Retinal pigment epithelial cell (primary cell): ENCODE data around the gene TMEM232.

ENCODE experiments used
- DNase-seq: peaks from one replicate; pipeline ENCODE4 v3.0.0-alpha.2; 2010; ENCODE audit warnings: low read depth
- H3K4me3 ChIP-seq: 2 replicates; pipeline ENCODE4 v1.5.1; 2011; ENCODE audit warnings: mild to moderate bottlenecking, low read length, control low read depth, moderate library complexity
- TF ChIP-seq, protein P1 (sequence below): conservative IDR thresholded peaks from 2 replicates; pipeline ENCODE4 v1.5.1; 2011; ENCODE audit warnings: low read depth, low read length, control low read depth, inconsistent platforms

Gene TMEM232

DNA sequence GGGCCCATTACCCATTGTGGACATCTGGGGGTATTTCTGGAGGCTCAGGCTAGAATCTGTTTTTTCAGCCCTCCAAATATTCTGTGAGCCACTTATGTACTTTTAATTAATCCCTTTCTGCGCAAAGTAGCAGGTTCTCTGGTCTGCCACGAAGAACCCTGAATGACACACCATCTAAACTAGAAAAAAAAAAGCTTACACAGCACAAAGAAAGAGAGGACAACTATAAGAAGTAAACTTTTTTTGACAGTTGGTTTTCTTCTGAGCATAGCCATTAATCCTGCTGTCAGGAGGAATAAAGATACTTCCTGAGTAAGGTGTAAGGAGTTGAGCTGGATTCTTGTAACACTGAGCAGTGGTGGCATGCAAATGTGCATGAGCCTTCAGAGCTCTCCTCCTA lies 327.5 kb downstream of the TMEM232 start:
- no peak overlapping the region for H3K4me3 ChIP-seq
- TF ChIP-seq, protein P1, sequence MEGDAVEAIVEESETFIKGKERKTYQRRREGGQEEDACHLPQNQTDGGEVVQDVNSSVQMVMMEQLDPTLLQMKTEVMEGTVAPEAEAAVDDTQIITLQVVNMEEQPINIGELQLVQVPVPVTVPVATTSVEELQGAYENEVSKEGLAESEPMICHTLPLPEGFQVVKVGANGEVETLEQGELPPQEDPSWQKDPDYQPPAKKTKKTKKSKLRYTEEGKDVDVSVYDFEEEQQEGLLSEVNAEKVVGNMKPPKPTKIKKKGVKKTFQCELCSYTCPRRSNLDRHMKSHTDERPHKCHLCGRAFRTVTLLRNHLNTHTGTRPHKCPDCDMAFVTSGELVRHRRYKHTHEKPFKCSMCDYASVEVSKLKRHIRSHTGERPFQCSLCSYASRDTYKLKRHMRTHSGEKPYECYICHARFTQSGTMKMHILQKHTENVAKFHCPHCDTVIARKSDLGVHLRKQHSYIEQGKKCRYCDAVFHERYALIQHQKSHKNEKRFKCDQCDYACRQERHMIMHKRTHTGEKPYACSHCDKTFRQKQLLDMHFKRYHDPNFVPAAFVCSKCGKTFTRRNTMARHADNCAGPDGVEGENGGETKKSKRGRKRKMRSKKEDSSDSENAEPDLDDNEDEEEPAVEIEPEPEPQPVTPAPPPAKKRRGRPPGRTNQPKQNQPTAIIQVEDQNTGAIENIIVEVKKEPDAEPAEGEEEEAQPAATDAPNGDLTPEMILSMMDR = no peak
- peak; percentile 36 for DNase-seq

GRCh38 chr5:110397281-110397680 lies 329.2 kb downstream of the TMEM232 start:
- no peak overlapping the region for H3K4me3 ChIP-seq
- DNase-seq = no peak
- TF ChIP-seq, protein P1 = no peak

DNA sequence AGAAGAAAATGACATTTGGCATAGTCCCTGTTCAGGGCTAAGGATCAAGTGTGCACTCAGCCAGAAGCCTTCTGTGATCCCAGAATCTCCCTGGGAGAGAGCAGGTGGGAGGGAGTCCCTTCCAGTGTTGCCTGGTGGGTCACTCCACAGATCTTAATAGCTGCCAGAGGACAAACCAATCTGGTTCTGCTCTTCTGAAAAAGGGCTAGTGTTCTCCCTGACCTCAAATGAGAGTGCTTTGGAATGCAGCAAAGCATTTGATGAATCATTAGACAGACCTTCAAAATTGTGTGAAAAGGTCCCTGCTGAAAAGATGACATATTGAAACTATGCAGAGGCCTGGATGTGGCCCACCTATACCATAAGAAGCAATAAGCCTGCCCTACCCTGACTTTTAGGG lies 339.7 kb downstream of the TMEM232 start:
- TF ChIP-seq, protein P1 = no peak
- H3K4me3 ChIP-seq = no peak overlapping the region
- DNase-seq = peak; percentile 60

DNA sequence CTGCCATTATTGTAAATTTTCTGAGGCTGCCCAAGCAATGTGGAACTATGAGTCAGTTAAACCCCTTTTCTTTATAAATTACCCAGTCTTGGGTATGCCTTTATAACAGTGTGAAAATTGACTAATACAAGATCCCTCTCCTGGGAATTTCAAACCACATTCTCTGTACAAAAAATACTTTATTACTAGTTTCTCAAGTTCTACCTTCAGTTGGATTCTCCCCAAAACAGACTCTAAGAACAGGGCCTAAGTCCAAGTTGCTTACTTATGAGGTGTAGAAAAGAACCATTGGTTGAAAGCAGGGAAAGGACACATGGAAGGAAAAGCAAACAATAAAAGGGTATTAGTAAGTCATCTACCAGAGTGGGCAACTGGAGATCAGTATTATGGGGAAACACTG lies 343.2 kb downstream of the TMEM232 start:
- TF ChIP-seq, protein P1 = no peak
- no peak for DNase-seq

GRCh38 chr5:110377943-110378342 lies 348.5 kb downstream of the TMEM232 start:
- peak; percentile 74 for DNase-seq
- TF ChIP-seq, protein P1 = no peak
- H3K4me3 ChIP-seq = no peak overlapping the region

More for the DNA sequence above, 343.2 kb downstream of the TMEM232 start:
- no peak overlapping the region for H3K4me3 ChIP-seq

DNA sequence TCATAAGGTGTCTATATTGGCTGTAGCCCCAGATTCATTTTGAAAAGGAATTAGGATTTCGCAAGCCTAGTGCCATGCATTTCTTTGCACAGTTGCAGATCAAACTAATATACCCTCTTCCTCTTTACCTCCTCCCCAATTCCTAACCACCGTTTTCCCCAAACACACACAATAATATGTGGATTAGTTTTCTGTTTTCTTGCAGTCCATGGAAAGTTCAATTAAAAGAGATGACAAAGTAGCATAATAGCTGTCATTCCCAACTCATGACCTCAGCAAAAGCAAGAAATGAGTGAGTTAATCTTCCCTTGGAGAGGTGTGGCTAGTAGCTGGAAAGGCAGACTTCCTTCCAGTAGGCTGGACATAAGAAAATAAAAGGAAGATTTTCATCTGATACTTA lies 349.1 kb downstream of the TMEM232 start:
- no peak overlapping the region for H3K4me3 ChIP-seq
- no peak for DNase-seq
- TF ChIP-seq, protein P1 = no peak

GRCh38 chr5:110376281-110376951 lies 350.1 kb downstream of the TMEM232 start:
- peak; percentile 60 for DNase-seq
- H3K4me3 ChIP-seq = no peak overlapping the region
- TF ChIP-seq, protein P1 = no peak
